ACHN (cell line): ENCODE results near the gene CELF5.

ENCODE experiments used
- DNase-seq: peaks from one replicate; pipeline ENCODE4 v3.0.0-alpha.2; 2015
- in situ Hi-C: cut with HindIII; loops from 2 replicates; pipeline ENCODE4 v1.10.0; 2017; ENCODE audit warnings: low sequenced_read_pairs, low pct_ligation_motif_present, low pct_unique_long_range_greater_than_20kb

The CELF5 gene

DNA sequence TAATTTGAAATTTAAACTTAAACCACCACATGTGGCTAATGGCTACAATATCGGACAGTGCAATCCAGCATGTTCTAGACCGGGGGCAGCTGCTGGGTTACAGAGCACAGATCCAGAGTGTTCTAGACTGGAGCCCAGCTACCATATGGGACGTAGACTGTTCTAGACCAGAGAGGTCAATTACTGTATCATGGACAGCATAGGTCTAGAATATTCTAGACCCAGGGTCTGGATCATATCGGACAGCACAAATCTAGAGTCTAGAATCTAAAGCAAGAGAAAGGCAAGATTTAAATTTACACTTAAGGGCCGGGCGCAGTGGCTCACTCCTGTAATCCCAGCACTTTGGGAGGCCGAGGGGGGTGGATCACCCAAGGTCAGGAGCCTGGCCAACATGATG, 37.9 kb downstream of the CELF5 start:
- DNase-seq, result no peak
- in situ Hi-C loops, result no loop called here

DNA sequence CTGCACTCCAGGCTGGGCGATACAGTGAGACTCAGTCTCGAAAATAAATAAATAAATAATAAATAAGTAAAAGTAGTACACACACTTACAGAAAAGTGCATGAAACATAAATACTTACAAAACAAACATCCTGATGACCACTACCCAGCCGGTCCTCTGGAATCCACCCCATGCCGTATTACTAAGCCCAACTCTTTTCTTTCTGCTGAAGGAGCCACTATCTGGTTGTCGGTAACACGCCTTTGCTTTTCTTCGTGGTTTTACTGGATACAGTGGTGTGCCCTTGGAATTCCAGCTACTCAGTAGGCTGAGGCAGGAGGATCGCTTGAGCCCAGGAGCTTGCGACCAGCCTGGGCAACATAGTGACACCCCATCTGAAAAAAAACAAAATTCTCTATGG, 39.4 kb downstream of the CELF5 start:
- in situ Hi-C loops, result no loop called here
- DNase-seq, result no peak

DNA sequence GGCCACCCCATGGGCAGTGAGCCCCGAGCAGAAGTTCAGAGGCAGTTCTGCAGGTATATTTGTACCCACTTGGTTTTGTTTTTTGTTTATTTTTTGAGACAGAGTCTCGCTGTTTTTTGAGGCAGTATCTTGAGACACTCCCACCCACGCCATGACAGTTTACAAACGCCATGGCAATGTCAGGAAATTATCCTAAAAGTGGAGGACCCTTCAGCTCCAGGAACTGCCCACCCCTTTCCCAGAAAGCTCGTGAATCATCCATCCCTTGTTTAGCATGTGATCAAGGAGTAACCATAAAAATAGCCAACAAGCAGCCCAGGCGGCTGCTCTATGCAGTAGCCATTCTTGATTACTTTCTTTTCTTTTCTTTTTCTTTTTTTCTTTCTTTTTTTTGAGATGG, 41.0 kb downstream of the CELF5 start:
- no peak for DNase-seq
- in situ Hi-C loops, result no loop called here

DNA sequence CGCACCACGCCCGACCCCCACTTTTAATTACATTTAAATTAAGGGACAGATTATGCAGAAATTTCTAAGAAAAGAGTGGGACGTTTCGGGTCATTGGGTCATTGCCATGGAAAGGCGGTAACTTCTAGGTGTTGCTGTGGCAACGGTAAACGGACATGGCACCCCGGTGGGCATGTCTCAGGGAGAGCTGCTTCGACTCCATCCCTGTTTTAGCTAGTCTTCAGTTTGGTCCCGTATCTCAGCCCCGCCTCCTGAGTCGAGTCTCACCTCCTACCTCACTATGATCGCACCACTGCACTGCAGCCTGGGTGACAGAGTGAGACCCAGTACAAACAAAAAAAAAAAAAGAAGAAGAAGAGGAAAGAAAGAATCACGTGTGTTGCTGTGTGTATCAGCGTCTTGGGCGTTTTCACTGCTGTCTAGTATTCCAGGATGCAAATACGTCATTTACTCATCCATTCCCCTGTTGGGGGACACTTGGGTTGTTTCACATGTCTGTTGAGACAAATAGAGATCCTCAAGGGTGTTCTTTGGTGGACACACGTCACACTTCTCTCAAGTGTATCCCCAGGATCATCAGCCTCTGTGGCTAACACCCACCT, 41.7 kb downstream of the CELF5 start:
- in situ Hi-C loops, result no loop called here
- DNase-seq, result no peak

DNA sequence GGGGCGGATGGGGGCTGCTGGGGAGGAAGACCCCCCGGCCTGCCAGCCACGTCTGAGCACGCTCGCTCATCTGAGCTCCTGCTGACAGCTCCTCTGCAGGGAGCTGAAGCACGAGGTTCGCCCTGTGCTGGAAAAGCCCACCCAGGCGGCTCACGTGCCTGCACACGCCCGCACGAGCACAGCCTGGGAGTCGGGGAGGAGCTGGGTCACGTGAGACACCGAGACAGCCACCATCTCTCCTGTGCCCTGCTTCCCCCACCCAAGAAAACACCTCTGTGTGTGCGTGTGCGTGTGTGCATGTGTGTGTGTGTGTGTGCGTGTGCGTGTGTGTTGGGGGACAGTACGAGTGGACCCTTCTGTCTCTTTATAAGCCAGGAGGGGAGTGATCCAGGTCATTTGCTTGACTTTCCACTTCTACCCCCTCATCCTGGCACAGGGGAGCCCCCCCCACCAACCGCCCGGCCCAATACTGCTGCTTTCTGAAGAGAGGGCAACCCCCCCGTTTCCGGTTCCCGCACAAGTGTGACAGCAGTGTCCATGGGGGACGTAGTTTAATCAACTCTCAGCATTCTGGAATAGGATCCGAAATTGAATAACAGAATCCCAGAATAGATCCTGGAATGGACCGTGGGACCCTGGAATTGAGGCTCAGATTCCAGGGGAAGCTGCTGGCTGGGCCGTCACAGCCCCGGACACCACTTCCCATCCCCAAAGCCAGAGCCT, 42.5 kb downstream of the CELF5 start:
- no peak for DNase-seq
- in situ Hi-C loops, result no loop called here

DNA sequence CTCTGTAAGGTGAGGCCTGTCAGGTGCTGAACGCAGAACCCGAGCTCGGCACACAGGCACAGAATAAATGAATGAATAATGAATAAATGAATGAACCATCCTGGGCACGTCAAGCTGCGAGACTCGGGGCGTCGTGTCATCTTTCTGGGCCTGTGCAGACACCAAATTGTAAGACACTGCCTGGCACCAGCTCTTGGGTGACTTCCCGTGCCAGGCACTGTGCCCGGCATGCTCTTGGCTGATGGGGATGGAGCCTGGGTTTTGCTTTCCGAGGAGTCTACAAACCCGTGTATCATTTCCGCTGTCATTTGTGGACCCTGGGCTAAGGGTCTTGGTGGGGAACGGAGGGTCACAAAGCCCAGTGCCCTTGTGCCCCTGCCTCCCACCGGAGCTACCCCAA, 43.9 kb downstream of the CELF5 start:
- DNase-seq, result no peak
- in situ Hi-C loops, result no loop called here

DNA sequence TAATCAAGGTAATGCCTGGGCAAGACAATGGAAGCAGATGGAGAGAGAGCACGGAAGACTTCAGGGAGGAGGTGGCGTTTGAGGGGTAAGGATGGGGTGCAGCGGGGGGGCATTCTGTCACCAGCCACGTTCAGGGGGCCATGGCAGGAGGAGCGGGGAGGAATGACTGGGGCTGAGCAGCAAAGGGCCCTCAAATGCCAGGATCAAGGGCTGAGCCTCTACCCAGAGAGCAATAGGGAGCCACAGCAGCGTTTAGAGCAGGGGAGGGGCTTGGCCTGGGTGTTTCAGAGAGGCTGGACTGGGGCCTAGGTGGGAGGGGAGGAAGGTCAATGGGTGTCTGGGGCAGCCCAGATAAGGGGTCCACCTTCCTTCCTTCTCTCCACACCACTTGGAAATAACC, 44.3 kb downstream of the CELF5 start:
- no peak for DNase-seq
- in situ Hi-C loops, result no loop called here

DNA sequence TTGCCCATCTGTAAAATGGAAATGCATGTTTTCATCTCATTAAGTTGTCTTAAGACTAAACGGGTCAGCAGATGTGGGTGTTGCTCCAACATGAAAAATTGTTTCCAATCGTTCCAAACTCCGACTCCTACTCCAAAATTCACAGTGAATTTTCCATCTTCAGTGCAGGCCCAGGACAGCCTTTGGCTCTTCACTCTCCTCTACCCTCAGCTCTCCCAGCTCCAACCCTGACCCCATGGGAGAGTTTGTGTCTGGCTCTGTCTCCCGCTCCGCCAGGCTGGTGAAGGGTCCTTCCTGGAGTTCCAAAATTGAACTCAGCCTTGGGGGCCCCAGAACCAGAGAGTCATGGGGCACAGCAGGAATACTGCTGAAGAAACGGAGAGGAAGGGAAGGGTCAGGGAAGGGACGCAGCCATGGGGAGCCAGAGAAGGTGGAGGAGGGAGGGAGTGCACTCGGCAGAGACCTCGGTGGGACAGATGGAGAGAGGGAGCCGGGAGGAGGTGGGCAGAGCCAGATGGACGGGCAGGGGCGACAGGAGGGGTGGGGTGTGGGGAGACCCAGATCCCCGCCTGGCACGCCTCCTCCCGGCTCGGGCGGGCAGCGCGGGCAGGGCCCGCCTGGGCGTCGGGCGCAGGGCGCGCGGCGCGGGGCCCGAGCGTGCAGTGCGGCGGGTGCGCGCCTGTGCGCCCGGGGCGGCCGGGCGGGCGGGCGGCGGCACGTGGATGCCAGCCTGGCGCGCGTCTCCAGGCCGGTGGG, 45.6 kb downstream of the CELF5 start:
- in situ Hi-C loops, result no loop called here
- no peak for DNase-seq

DNA sequence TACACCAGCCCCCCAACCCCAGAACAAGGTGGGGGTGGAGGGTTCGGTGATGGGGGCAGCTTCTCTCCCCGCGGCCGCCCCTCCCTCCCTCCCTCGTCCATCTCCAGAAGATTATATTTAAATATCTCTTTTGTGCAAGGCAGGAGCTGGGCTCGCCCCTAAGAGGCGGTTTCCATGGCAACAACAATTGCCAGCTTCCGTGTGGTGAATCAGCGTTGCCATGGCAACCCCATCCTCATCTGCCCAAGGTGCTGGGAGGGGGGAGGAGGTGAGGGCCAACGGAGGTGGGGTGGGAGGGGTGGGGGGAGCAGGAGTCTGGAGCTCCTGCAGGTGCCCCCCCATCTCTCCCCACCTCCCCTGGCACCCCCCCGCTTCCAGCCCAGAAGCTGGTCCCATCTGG, 46.4 kb downstream of the CELF5 start:
- no peak for DNase-seq
- in situ Hi-C loops, result no loop called here

DNA sequence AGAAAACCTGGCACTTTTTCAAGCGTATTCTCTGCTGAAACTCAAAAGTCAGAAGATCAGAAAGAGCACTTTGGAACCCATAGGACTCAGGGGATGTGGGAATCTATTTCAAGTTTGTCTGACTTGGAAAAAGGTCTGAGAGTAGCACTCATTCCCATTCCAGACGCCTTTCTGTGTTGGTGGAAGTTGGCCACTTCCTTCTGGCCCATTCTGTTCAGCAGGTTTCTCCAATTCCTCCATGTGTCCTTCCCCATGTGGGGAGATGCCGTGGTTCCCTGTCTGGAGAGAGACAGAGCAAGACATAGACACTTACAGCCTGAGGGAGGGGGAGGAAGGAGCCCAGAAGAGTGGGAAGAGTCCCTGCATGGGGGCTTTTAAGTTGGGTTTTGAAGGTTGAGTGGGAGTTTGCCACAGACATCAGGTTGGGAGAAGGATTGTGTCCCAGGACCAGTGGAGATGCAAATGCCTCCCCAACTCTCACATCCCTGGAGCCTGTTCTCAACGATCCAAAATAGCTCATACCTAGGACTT, 48.0 kb downstream of the CELF5 start:
- no peak for DNase-seq
- in situ Hi-C loops, result no loop called here

DNA sequence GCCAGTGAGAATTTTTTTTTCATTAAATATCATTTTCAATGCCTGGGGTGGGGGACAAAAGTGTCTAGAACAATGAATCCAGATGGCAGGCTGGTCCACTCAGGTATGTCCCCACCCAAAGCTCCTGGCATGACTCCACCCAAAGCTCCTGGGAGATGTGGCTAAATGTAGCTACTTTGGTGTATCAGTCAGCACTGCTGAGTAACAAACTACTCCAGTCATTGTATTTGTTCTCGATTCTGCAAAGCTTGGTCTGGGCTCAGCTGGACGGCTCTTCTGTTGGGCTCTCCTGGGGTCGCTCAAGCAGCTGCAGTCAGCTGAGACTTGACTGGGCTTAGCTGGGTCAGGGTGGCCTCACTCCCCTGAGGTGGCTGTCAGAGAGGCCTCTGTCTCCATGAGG, 48.5 kb downstream of the CELF5 start:
- no peak for DNase-seq
- in situ Hi-C loops, result no loop called here

DNA sequence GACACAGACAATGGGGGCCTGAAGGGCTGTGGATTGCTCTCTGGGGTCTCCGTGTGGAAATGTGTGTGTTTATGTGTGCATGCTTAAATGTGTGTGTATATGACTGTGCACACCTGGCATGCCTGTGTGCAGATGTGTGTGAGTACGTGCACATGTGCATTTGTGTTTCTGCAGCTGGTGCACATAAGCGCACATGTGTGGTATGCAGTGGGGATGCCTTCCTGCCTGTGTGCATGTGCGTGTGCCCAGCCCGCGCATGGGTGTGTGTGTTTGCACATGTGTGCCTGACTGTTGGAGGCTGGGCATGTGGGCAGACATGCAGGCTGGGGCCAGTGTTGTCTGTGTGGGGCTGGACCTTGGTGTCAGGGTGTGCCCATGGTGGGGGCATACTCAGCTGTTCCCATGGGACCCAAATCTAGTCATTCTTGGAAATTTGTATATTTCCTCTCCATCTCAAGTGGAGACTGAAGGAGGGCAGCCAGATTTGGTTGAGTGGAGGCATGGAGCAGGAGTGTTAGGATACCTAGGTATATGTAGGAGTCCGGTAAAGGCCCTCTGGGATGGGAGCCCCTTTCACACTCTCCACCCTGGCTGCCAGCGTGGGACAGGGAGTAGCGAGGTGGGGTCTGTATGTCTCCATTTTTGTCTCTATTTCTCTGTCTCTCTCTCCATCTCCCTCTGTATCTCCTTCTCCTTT, 49.9 kb downstream of the CELF5 start:
- no peak for DNase-seq
- in situ Hi-C loops, result no loop called here

DNA sequence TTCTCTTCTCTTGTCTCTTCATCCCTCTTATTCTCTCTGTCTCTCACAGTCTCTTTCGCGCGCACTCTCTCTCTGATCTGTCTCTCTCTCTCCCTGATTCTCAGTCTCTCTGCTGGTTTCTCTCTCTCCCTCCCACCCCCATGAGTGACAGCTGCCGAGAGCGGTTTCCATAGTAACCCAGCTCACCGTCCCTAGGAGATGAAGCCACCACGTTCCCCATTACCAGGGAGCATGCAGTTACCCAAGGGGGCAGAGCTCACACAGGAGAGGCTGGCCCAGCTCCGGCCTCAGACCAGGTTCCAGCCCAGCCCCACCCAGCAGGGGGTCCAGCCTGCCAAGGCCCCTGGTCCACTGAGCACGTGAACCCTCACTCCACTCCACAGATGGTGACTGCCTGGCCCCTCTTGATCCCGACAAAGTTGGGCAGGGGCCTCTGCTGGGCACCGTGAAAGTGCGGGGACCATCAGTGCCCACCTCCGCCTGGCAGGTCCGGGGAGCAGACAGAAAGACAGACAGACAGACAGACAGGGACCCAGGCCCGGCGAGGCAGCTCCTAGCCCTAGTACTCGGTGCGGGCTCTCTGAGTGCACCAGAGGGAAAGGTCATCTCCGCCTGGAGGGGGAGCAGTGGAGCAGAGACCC, 50.6 kb downstream of the CELF5 start:
- peak; percentile 54 for DNase-seq
- in situ Hi-C loops, result no loop called here

DNA sequence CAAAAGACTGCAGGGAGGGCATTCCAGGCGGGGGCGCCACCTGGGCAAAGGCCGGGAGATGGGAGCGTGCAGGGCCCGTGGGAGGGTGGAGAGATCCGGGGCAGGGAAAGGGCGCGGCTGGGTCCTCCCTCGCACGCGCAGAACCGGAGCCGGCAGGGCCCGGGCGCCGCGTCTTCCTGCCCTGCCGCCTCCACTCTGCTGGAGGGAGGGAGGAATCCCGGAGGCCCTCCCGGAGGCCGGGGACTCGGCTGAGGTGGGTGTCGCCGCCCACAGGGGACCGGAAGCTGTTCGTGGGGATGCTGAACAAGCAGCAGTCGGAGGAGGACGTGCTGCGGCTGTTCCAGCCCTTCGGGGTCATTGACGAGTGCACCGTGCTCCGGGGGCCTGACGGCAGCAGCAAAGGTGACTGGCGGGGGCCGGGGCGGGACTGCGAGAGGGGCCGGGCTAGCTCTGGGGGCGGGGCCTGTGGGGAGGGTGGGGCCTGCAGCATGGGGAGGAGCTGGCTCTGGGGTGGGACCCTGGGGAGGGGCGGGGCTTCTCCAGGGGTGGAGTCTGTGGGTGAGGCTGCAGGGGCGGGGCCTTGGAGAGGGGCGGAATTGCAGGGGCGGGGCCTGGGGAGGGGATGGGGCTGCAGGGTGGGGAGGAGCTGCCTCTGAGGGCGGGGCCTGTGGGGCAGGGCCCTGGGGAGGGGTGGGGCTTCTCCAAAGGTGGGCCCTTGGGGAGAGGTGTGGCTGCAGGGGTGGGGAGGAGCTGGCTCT, 51.3 kb downstream of the CELF5 start:
- DNase-seq, result peak; percentile 83
- in situ Hi-C loops, result no loop called here

DNA sequence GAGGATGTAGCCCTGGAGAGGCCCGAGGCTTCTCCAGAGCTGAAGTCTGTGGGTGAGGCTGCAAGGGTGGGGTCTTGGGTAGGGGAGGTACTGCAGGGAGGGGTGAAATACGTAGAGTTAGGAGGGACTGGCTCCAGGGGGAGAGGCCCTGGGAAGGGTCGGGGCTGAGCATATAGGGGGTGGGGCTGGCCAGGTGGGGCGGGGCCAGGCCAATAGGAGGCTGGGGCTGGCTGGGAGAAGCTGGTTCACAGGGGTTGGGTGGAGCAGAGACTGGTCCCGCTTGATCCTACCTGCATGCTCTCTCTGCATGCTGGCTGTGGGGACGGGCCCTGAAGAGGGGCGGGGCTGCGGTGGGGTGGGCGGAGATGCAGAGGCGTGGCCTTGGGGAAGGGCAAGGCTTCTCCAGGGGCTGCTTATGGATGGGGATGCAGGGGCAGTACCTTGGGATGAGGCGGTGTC, 51.9 kb downstream of the CELF5 start:
- DNase-seq, result no peak
- in situ Hi-C loops, result no loop called here

DNA sequence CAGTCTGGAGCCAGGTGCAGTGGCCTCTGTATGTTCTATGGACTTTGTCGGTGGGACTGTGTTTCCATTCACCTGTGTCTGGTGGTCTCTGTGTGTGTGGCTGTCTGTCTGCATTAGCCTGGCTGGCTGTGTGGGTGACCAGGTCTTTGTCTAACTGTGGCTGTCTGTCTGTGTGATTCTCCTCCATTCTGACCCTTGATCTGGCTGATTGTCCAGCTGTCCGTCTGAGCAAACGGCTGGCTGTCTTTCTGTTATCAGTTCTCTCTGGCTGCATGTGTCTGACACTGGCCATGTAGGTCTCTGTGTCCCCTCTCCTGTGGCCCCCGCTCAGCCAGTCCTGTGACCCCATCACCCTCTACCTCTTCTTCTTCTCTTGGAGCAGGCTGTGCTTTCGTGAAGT, 53.2 kb downstream of the CELF5 start:
- in situ Hi-C loops, result no loop called here
- DNase-seq, result no peak

DNA sequence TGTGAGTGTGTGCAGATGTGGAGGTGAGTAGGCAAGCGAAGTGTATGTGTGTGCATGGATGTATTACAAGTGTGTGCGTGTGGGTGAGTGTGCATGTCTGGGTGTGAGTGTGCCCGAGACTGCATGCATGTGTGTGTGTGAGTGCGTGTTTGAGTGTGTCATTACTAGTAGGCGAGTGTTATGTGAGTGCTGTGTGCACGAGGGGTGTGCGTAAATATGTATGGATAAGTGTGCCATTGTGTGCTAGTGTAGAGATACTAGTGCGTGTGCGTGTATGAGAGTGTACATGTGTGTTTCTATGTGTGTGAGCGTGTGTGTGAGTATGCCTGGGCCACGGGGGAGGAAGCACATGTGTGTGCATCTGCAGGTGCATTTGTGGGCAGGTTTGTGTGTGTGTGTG, 53.8 kb downstream of the CELF5 start:
- DNase-seq, result no peak
- in situ Hi-C loops, result no loop called here

DNA sequence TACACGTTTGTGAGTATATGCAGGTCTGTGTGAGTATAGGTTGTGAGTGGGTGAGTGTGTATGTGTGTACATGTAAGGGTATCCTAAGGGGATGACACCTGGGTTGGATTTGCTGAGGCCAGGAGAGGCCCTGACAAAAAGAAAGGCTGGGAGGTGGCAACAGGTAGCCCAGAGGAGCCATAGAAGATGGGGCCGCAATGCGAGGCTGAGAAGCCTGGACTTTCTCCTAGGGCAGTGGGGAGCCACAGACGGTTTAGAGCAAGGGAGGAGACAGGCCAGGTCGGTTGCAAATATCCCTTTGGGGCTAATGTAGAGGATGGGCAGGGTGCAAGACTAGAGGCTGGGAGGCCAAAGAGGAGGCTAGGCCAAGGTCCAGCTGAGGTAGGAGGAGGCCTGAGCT, 54.3 kb downstream of the CELF5 start:
- in situ Hi-C loops, result no loop called here
- DNase-seq, result no peak
